Transverse colon (tissue), 4 donors: ENCODE measurements around the gene TTC28.

ENCODE experiments used
- CTCF ChIP-seq, 5 experiments: fragments of 200-600 bp in 3 of 5; fragments of 450-650 bp in 2 of 5; sonication (generic) in 3 of 5; IDR thresholded peaks; 1 replicate in 2 of 5; 2 replicates in 3 of 5; pipeline ENCODE4 v1.5.1; 2016 to 2017; ENCODE audit warnings: antibody characterized with exemption in 5 of 5, inconsistent platforms in 3 of 5, mild to moderate bottlenecking in 2 of 5, moderate library complexity in 1 of 5
- POLR2A ChIP-seq: fragments of 450-650 bp; IDR thresholded peaks from one replicate; pipeline ENCODE4 v1.6.1; 2016; ENCODE audit warnings: antibody characterized with exemption, mild to moderate bottlenecking, moderate library complexity
- POLR2AphosphoS5 ChIP-seq, 3 donors: sonication (generic); formaldehyde crosslinking; IDR thresholded peaks; one replicate each; pipeline ENCODE4 v1.6.1; 2016; ENCODE audit warnings: antibody characterized with exemption in 3 of 3

GRCh38 chr22:27994481-27995331 is 684.9 kb downstream of the TTC28 start:
- TF ChIP-seq CTCF (IDR thresholded peaks at IDR 0.05) (no peak), POLR2A (no peak), POLR2AphosphoS5 (IDR thresholded peaks at IDR 0.05) (no peak)
